Hepatocyte (in vitro differentiated cells): Measurements from ENCODE around the gene CYP3A4. TPM values are rescaled to one million over a fixed set of nuclear protein-coding genes. Genes with fewer than 3 reads are reported as not detected.

Source experiments
- DNase-seq: peaks from one replicate; pipeline ENCODE4 v3.0.0-alpha.2; 2016; ENCODE audit warnings: low spot score
- H2AFZ ChIP-seq: fragments of 200-600 bp; sonication (generic); 2 replicates; pipeline ENCODE4 v1.6.0; 2016; ENCODE audit warnings: antibody characterized with exemption, mild to moderate bottlenecking
- H3K27ac ChIP-seq: fragments of 200-600 bp; sonication (generic); 2 replicates; pipeline ENCODE4 v1.5.1; 2016; ENCODE audit warnings: mild to moderate bottlenecking
- H3K27me3 ChIP-seq: fragments of 200-600 bp; sonication (generic); 2 replicates; pipeline ENCODE4 v1.6.1; 2016
- H3K36me3 ChIP-seq: fragments of 200-600 bp; sonication (generic); replicated peaks from 2 replicates; pipeline ENCODE4 v1.5.1; 2016; ENCODE audit warnings: low read depth; ENCODE audit not compliant: insufficient read depth
- H3K4me1 ChIP-seq: fragments of 200-600 bp; sonication (generic); 2 replicates; pipeline ENCODE4 v1.5.1; 2016; ENCODE audit warnings: mild to moderate bottlenecking, moderate library complexity; ENCODE audit not compliant: insufficient read depth
- H3K4me2 ChIP-seq: fragments of 200-600 bp; sonication (generic); 2 replicates; pipeline ENCODE4 v1.6.0; 2016
- H3K4me3 ChIP-seq: fragments of 200-600 bp; sonication (generic); 2 replicates; pipeline ENCODE4 v1.5.1; 2016; ENCODE audit warnings: mild to moderate bottlenecking
- H3K79me2 ChIP-seq: fragments of 200-600 bp; sonication (generic); 2 replicates; pipeline ENCODE4 v1.6.0; 2017; ENCODE audit warnings: mild to moderate bottlenecking
- H3K9me2 ChIP-seq: fragments of 200-600 bp; sonication (generic); replicated peaks from 2 replicates; pipeline ENCODE4 v1.6.0; 2017; ENCODE audit warnings: mild to moderate bottlenecking; ENCODE audit not compliant: insufficient read depth
- H3K9me3 ChIP-seq: fragments of 200-600 bp; sonication (generic); 2 replicates; pipeline ENCODE4 v1.5.1; 2016; ENCODE audit warnings: low read depth, mild to moderate bottlenecking
- H4K20me1 ChIP-seq: fragments of 200-600 bp; sonication (generic); 2 replicates; pipeline ENCODE4 v1.6.0; 2016; ENCODE audit warnings: mild to moderate bottlenecking; ENCODE audit not compliant: insufficient read depth, poor library complexity, severe bottlenecking
- EZH2 ChIP-seq: fragments of 200-600 bp; sonication (generic); IDR thresholded peaks from 2 replicates; pipeline ENCODE4 v1.6.1; 2016; ENCODE audit warnings: antibody characterized with exemption, mild to moderate bottlenecking, borderline replicate concordance
- EZH2phosphoT487 ChIP-seq: fragments of 200-600 bp; sonication (generic); IDR thresholded peaks from one replicate; pipeline ENCODE4 v1.6.1; 2018; ENCODE audit warnings: antibody characterized with exemption, mild to moderate bottlenecking, low read depth, moderate library complexity; ENCODE audit not compliant: unreplicated experiment, severe bottlenecking
- WGBS: methylation state at CpG from one replicate; pipeline ENCODE4 v1.1.6; 2016; ENCODE audit warnings: low lambda C conversion rate; ENCODE audit errors: missing lambda C conversion rate; 5-methylcytosine and 5-hydroxymethylcytosine counted together
- polyA plus RNA-seq: library from polyadenylated mRNA; unstranded; fragments of >200 nt; fragmentation: Nextera tagmentation; extraction: Ambion mirVana; gene quantifications from 2 replicates; pipeline ENCODE4 v1.2.1, GENCODE V29; 2016
- total RNA-seq: library from RNA; depleted of rRNA; stranded (reverse); fragments of >200 nt; gene quantifications from 2 replicates; pipeline ENCODE4 v1.2.3, GENCODE V29; 2014
- TF ChIP-seq, protein P1 (sequence below): fragments of 200-600 bp; sonication (generic); IDR thresholded peaks from 2 replicates; pipeline ENCODE4 v1.5.1; 2016; ENCODE audit warnings: antibody characterized with exemption, mild to moderate bottlenecking; ENCODE audit not compliant: poor library complexity

The CYP3A4 gene
- total and polyA plus RNA-seq, 2 experiments from 2014 or later, result 42.2 to 43.4 TPM

- Histone ChIP-seq H3K27me3 (no peaks in the 10 kb centered on the region), H3K4me1 (peaks cover 5% of the 10 kb centered on the region), H3K79me2 (no peaks in the 10 kb centered on the region), H3K27ac (peak overlapping the region; percentile 11), H3K9me3 (no peaks in the 10 kb centered on the region), H3K36me3 (no peaks in the 10 kb centered on the region), H3K4me3 (no peak overlapping the region), H4K20me1 (no peaks in the 10 kb centered on the region), H2AFZ (no peak overlapping the region), H3K4me2 (no peak overlapping the region), H3K9me2 (no peaks in the 10 kb centered on the region)
- TF ChIP-seq EZH2 (no peak), EZH2phosphoT487 (no peak)
- TF ChIP-seq, protein P1, sequence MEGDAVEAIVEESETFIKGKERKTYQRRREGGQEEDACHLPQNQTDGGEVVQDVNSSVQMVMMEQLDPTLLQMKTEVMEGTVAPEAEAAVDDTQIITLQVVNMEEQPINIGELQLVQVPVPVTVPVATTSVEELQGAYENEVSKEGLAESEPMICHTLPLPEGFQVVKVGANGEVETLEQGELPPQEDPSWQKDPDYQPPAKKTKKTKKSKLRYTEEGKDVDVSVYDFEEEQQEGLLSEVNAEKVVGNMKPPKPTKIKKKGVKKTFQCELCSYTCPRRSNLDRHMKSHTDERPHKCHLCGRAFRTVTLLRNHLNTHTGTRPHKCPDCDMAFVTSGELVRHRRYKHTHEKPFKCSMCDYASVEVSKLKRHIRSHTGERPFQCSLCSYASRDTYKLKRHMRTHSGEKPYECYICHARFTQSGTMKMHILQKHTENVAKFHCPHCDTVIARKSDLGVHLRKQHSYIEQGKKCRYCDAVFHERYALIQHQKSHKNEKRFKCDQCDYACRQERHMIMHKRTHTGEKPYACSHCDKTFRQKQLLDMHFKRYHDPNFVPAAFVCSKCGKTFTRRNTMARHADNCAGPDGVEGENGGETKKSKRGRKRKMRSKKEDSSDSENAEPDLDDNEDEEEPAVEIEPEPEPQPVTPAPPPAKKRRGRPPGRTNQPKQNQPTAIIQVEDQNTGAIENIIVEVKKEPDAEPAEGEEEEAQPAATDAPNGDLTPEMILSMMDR, result no peak
- DNase-seq, result no peak
- WGBS, result 69% methylated on average over 5 of the region's 5 CpGs
These were observed 1.7 kb downstream of the CYP3A4 start for GRCh38 chr7:99782012-99782953.

GRCh38 chr7:99780588-99780987, 3.4 kb downstream of the CYP3A4 start:
- DNase-seq, result no peak
- 82% methylated on average over 1 of the region's 1 CpG for WGBS
- no peak overlapping the region for H3K27ac ChIP-seq

DNA sequence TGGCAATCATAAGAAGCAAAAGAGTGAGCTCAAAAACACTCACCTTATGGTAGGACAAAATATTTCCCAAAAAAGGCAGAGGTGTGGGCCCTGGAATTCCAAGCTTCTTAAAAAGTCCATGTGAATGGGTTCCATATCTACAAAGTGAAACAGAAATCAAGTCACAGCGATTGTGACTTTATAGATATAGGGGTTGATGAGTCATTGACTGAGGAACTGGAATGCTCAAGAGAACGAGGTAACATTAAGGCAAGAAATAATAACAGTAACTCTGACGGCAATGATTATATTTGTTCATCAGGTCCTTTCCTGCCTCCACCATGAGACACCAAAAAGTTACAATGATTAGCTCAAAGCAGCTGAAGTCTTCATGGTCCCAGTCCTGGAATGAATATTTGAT, 4.0 kb downstream of the CYP3A4 start:
- 84% methylated on average over 3 of the region's 3 CpGs for WGBS
- H3K27ac ChIP-seq, result no peak overlapping the region

More at GRCh38 chr7:99780588-99780987, 3.4 kb downstream of the CYP3A4 start:
- no peak for TF ChIP-seq EZH2
- TF ChIP-seq EZH2phosphoT487, result no peak
- TF ChIP-seq, protein P1, result no peak
- no peaks in the 10 kb centered on the region for H3K4me1 ChIP-seq
- H3K79me2 ChIP-seq, result no peaks in the 10 kb centered on the region
- no peaks in the 10 kb centered on the region for H3K9me2 ChIP-seq
- H3K4me3 ChIP-seq, result no peak overlapping the region
- H3K36me3 ChIP-seq, result no peaks in the 10 kb centered on the region
- H3K4me2 ChIP-seq, result no peak overlapping the region
- H3K9me3 ChIP-seq, result no peaks in the 10 kb centered on the region
- no peak overlapping the region for H2AFZ ChIP-seq
- no peaks in the 10 kb centered on the region for H4K20me1 ChIP-seq
- no peaks in the 10 kb centered on the region for H3K27me3 ChIP-seq

More for the DNA sequence above, 4.0 kb downstream of the CYP3A4 start:
- Histone ChIP-seq H3K4me2 (no peak overlapping the region), H3K4me3 (no peak overlapping the region), H3K36me3 (no peaks in the 10 kb centered on the region), H3K4me1 (no peaks in the 10 kb centered on the region), H4K20me1 (no peaks in the 10 kb centered on the region), H3K27me3 (no peaks in the 10 kb centered on the region), H3K9me2 (no peaks in the 10 kb centered on the region), H3K9me3 (no peaks in the 10 kb centered on the region), H3K79me2 (no peaks in the 10 kb centered on the region), H2AFZ (no peak overlapping the region)
- TF ChIP-seq EZH2, result no peak
- TF ChIP-seq EZH2phosphoT487, result no peak
- TF ChIP-seq, protein P1, result no peak
- no peak for DNase-seq
